Mucosa of descending colon (tissue), 3 donors: Measurements from ENCODE around the gene DCPS. TPM values are rescaled to one million over a fixed set of nuclear protein-coding genes. Genes with fewer than 3 reads are reported as not detected.

ENCODE experiments used
- ATAC-seq: fragments of 200-7000 bp; cut with Tn5 transposase; one replicate; pipeline ENCODE4 v1.9.1; 2020; ENCODE audit warnings: mild to moderate bottlenecking, moderate library complexity
- DNase-seq, 3 donors: peaks; one replicate each; pipeline ENCODE4 v3.0.0-alpha.2; 2020
- H3K36me3 ChIP-seq: fragments of 200-600 bp; one replicate; pipeline ENCODE4 v1.8.0; 2021; ENCODE audit warnings: low read depth, mild to moderate bottlenecking
- H3K4me1 ChIP-seq: fragments of 200-600 bp; one replicate; pipeline ENCODE4 v1.8.0; 2021; ENCODE audit warnings: low read depth, mild to moderate bottlenecking
- H3K4me3 ChIP-seq: fragments of 200-600 bp; one replicate; pipeline ENCODE4 v1.8.0; 2021; ENCODE audit warnings: mild to moderate bottlenecking
- H3K9me3 ChIP-seq: fragments of 200-600 bp; one replicate; pipeline ENCODE4 v1.8.0; 2021; ENCODE audit warnings: mild to moderate bottlenecking
- intact Hi-C, 2 donors: fragments of 100-400 bp; cut with DNase I in 1 of 2; cut with micrococcal nuclease in 1 of 2; formaldehyde crosslinking; loops; one replicate each; pipeline versions ENCODE4 v1.11.0 to v1.11.1; 2022; cut with DNase I, micrococcal nuclease
- total RNA-seq, 3 donors: library from RNA; stranded (reverse); fragmentation: NEBNext Ultra II Directional in 2 of 3; extraction: Animal tissue kit (Norgen Biotek cat#: 25700) in 2 of 3; gene quantifications; one replicate each; pipeline versions ENCODE4 v1.2.1 to v1.2.4, GENCODE V29; 2021 to 2023
- TF ChIP-seq, protein P1 (sequence below): fragments of 200-600 bp; IDR thresholded peaks from one replicate; pipeline ENCODE4 v1.8.0; 2022; ENCODE audit warnings: antibody characterized with exemption, mild to moderate bottlenecking
- donor health status: DM: no; HTN: no; CAD: no; lungs with moderate emphysema.
- donor health status: DM: no; HTN: no; CAD: no.
- donor health status: DM: no; HTN: yes; CAD: no.

The DCPS gene
- total RNA-seq, 3 donors from 2014 or later: 10.0 to 21.3 (median 14.8) TPM

DNA sequence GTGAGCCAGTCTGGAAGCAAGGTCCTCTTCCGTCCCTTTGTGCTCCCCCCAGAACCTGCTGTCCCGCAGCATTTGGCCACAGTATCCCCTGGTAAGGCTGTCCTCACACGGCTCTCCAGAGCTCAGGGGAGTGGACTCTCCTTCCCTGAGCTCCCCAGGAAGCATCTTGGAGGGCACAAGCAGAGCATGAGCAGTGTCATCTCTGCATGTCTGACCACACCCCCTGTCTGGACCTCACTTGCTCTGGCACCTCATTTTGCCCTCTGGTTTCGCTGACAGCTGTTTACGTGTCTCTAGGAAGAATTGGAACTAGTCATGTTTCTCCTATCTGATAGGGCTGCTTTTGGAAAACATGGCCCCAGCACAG is 15.5 kb downstream of the DCPS start:
- Histone ChIP-seq H3K9me3 (no peaks in the 10 kb centered on the region), H3K36me3 (no peaks in the 10 kb centered on the region), H3K4me1 (peaks cover 13% of the 10 kb centered on the region), H3K4me3 (no peak overlapping the region)
- intact Hi-C loops: loop anchor here in 1 of 2 donors (10.0 kb wide), 1 partner anchor 155 kb away; no protein-coding TSS in a partner anchor
- TF ChIP-seq, protein P1, sequence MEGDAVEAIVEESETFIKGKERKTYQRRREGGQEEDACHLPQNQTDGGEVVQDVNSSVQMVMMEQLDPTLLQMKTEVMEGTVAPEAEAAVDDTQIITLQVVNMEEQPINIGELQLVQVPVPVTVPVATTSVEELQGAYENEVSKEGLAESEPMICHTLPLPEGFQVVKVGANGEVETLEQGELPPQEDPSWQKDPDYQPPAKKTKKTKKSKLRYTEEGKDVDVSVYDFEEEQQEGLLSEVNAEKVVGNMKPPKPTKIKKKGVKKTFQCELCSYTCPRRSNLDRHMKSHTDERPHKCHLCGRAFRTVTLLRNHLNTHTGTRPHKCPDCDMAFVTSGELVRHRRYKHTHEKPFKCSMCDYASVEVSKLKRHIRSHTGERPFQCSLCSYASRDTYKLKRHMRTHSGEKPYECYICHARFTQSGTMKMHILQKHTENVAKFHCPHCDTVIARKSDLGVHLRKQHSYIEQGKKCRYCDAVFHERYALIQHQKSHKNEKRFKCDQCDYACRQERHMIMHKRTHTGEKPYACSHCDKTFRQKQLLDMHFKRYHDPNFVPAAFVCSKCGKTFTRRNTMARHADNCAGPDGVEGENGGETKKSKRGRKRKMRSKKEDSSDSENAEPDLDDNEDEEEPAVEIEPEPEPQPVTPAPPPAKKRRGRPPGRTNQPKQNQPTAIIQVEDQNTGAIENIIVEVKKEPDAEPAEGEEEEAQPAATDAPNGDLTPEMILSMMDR: no peak
- ATAC-seq (no peak), DNase-seq (peak in 1 of 3 donors; percentile 15)

DNA sequence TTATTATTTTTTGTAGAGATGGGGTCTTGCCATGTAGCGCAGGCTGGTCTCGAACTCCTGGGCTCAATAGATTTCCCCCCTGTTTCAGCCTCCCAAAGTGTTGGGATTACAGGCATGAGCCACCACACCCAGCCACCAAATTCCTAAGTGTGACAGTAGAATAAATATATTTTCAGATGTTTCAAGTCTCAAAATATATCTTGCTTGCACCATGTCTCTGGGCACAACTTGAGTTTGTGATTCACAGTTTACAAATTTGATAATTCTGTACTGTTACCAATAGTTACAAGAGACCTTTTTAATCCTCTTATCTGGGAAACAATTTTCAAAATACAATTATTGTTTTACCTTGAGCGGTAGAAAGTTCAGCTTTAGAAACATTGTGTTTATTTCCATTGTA is 19.1 kb downstream of the DCPS start:
- intact Hi-C loops: no loop called here
- ATAC-seq: no peak
- TF ChIP-seq, protein P1: no peak
- H3K9me3 ChIP-seq: no peaks in the 10 kb centered on the region
- peak in 1 of 3 donors; percentile 1 for DNase-seq
- no peaks in the 10 kb centered on the region for H3K36me3 ChIP-seq
- H3K4me3 ChIP-seq: no peak overlapping the region
- peaks cover 8% of the 10 kb centered on the region for H3K4me1 ChIP-seq

- Histone ChIP-seq H3K4me1 (no peaks in the 10 kb centered on the region), H3K4me3 (no peak overlapping the region), H3K9me3 (no peaks in the 10 kb centered on the region), H3K36me3 (no peaks in the 10 kb centered on the region)
- intact Hi-C loops: no loop called here
- no peak for ATAC-seq
- TF ChIP-seq, protein P1: no peak
- peak in 1 of 3 donors; percentile 22 for DNase-seq
These were observed 23.6 kb downstream of the DCPS start for GRCh38 chr11:126327281-126328000.

- no peaks in the 10 kb centered on the region for H3K4me1 ChIP-seq
- H3K4me3 ChIP-seq: no peak overlapping the region
- DNase-seq (peak in 1 of 3 donors; percentile 43), ATAC-seq (no peak)
- no peaks in the 10 kb centered on the region for H3K36me3 ChIP-seq
- TF ChIP-seq, protein P1: no peak
- intact Hi-C loops: no loop called here
- H3K9me3 ChIP-seq: no peaks in the 10 kb centered on the region
These were observed 24.1 kb downstream of the DCPS start for GRCh38 chr11:126328001-126328390.

GRCh38 chr11:126328444-126328843 is 24.6 kb downstream of the DCPS start:
- Histone ChIP-seq H3K36me3 (no peaks in the 10 kb centered on the region), H3K9me3 (no peaks in the 10 kb centered on the region), H3K4me1 (no peaks in the 10 kb centered on the region), H3K4me3 (no peak overlapping the region)
- DNase-seq (peak in 1 of 3 donors; percentile 38), ATAC-seq (no peak)
- TF ChIP-seq, protein P1: no peak
- intact Hi-C loops: no loop called here
